Right lobe of liver (tissue), 6 donors: ENCODE results near the gene MRPL17. TPM values are rescaled to one million over a fixed set of nuclear protein-coding genes. Genes with fewer than 3 reads are reported as not detected.

Experiments used
- ATAC-seq, 4 donors: fragments of 200-7000 bp; cut with Tn5 transposase; one replicate each; pipeline ENCODE4 v1.9.1; 2020; ENCODE audit warnings: mild to moderate bottlenecking in 4 of 4, moderate library complexity in 4 of 4
- DNase-seq, 3 donors: peaks; one replicate each; pipeline ENCODE4 v3.0.0-alpha.2; 2020
- H3K27ac ChIP-seq, 3 donors: fragments of 200-600 bp; one replicate each; pipeline ENCODE4 v1.8.0; 2022
- H3K27me3 ChIP-seq, 2 donors: fragments of 200-600 bp; one replicate each; pipeline ENCODE4 v1.8.0; 2022
- H3K36me3 ChIP-seq, 4 donors: fragments of 200-600 bp; sonication (generic) in 1 of 4; one replicate each; pipeline versions ENCODE4 v1.5.1 to v1.8.0; 2017 to 2022; ENCODE audit warnings: control low read depth in 1 of 4
- H3K4me1 ChIP-seq, 4 donors: fragments of 200-600 bp; sonication (generic) in 1 of 4; one replicate each; pipeline versions ENCODE4 v1.5.1 to v1.8.0; 2017 to 2022; ENCODE audit warnings: control low read depth in 1 of 4
- H3K4me3 ChIP-seq, 3 donors: fragments of 200-600 bp; one replicate each; pipeline ENCODE4 v1.8.0; 2022
- H3K9me3 ChIP-seq, 4 donors: fragments of 200-600 bp; sonication (generic) in 1 of 4; one replicate each; pipeline versions ENCODE4 v1.5.1 to v1.8.0; 2017 to 2022; ENCODE audit warnings: control low read depth in 1 of 4
- CTCF ChIP-seq, 4 donors: fragments of 200-600 bp in 3 of 4; fragments of 450-650 bp in 1 of 4; IDR thresholded peaks; one replicate each; pipeline versions ENCODE4 v1.5.1 to v1.8.0; 2016 to 2022; ENCODE audit warnings: antibody characterized with exemption in 4 of 4, mild to moderate bottlenecking in 2 of 4
- POLR2A ChIP-seq: fragments of 450-650 bp; IDR thresholded peaks from one replicate; pipeline ENCODE4 v1.6.1; 2017; ENCODE audit warnings: antibody characterized with exemption, mild to moderate bottlenecking
- WGBS: methylation state at CpG from one replicate; pipeline ENCODE4 v1.1.6; 2018; ENCODE audit warnings: low coverage, low lambda C conversion rate; ENCODE audit not compliant: insufficient coverage; ENCODE audit errors: missing lambda C conversion rate; 5-methylcytosine and 5-hydroxymethylcytosine counted together
- intact Hi-C, 2 donors: fragments of 100-400 bp; cut with DNase I; formaldehyde crosslinking; loops; one replicate each; pipeline versions ENCODE4 v1.11.2 to v1.14.1; 2022
- total RNA-seq, 6 experiments: library from RNA; depleted of rRNA in 2 of 6; stranded (reverse); fragments of >200 nt in 2 of 6; fragmentation: NEBNext Ultra II Directional in 3 of 6; extraction: Animal tissue kit (Norgen Biotek cat#: 25700) in 3 of 6; gene quantifications; one replicate each; pipeline versions ENCODE4 v1.1.0 to v1.2.4, GENCODE V29; 2016 to 2023
- donor health status: DM: no; HTN: yes; CAD: no.
- donor health status: DM: no; HTN: no; CAD: no.
- donor health status: DM: no; HTN: no; CAD: no.
- donor health status: DM: no; HTN: yes; CAD: no.
- donor health status: DM: no; HTN: yes; CAD: no.

MRPL17 gene
- total RNA-seq, 6 experiments from 2014 or later, result 10.7 to 21.6 (median 17.3) TPM

- DNase-seq (no peak), ATAC-seq (no peak)
- Histone ChIP-seq H3K9me3 (no peaks in the 10 kb centered on the region), H3K36me3 (no peaks in the 10 kb centered on the region), H3K4me3 (no peak overlapping the region), H3K27ac (no peak overlapping the region), H3K4me1 (no peaks in the 10 kb centered on the region), H3K27me3 (no peaks in the 10 kb centered on the region)
- no peak for TF ChIP-seq POLR2A
- no peak for TF ChIP-seq CTCF (IDR thresholded peaks at IDR 0.05)
- intact Hi-C loops, result no loop called here
- WGBS, result 57% methylated on average over 4 of the region's 4 CpGs
Measured at GRCh38 chr11:6656584-6656915, 26.6 kb downstream of the MRPL17 start.

- Histone ChIP-seq H3K27ac (peak within 1 kb of the TSS in 1 of 3 donors; percentile 43), H3K9me3 (no peaks in the 10 kb centered on the region), H3K36me3 (no peaks in the 10 kb centered on the region), H3K4me3 (peak within 1 kb of the TSS in 2 of 3 donors; percentile 16 to 31), H3K27me3 (no peaks in the 10 kb centered on the region), H3K4me1 (no peaks in the 10 kb centered on the region)
- intact Hi-C loops, result no loop called here
- ATAC-seq (peak; percentile 44 to 55 (median 50)), DNase-seq (peak in 2 of 3 donors; percentile 52 to 56)
- 22% methylated on average over 22 of the region's 56 CpGs for WGBS
- TF ChIP-seq CTCF (IDR thresholded peaks at IDR 0.05), result no peak
- TF ChIP-seq POLR2A, result no peak
Measured at GRCh38 chr11:6655790-6656583, 27.2 kb downstream of the MRPL17 start, which contains the start of gene DCHS1. Gene DCHS1, minus strand, starts transcription at chr11:6655809. Its CDS starts 14,196 bp downstream, at chr11:6641613.

- ATAC-seq, result peak; percentile 41 to 57 (median 54)
- Histone ChIP-seq H3K27ac (peak overlapping the region in 1 of 3 donors; percentile 43), H3K27me3 (no peaks in the 10 kb centered on the region), H3K36me3 (no peaks in the 10 kb centered on the region), H3K4me1 (no peaks in the 10 kb centered on the region), H3K9me3 (no peaks in the 10 kb centered on the region), H3K4me3 (peak overlapping the region in 2 of 3 donors; percentile 16 to 31)
- no peak for TF ChIP-seq CTCF (IDR thresholded peaks at IDR 0.05)
- TF ChIP-seq POLR2A, result no peak
- WGBS, result 25% methylated on average over 14 of the region's 84 CpGs
- DNase-seq, result no peak
- intact Hi-C loops, result no loop called here
Measured at GRCh38 chr11:6655020-6655789, 27.9 kb downstream of the MRPL17 start.

- WGBS, result 28% methylated on average over 6 of the region's 9 CpGs
- H3K27ac ChIP-seq, result peak overlapping the region in 1 of 3 donors; percentile 43
- intact Hi-C loops, result no loop called here
- no peaks in the 10 kb centered on the region for H3K36me3 ChIP-seq
- no peaks in the 10 kb centered on the region for H3K9me3 ChIP-seq
- no peaks in the 10 kb centered on the region for H3K4me1 ChIP-seq
- H3K4me3 ChIP-seq, result peak overlapping the region in 1 of 3 donors; percentile 16
- no peaks in the 10 kb centered on the region for H3K27me3 ChIP-seq
- peak in 2 of 3 donors; percentile 49 to 63 for DNase-seq
- no peak for TF ChIP-seq CTCF (IDR thresholded peaks at IDR 0.05)
- no peak for TF ChIP-seq POLR2A
- ATAC-seq, result peak; percentile 52 to 69 (median 63)
Measured at GRCh38 chr11:6654281-6655019, 28.7 kb downstream of the MRPL17 start.
